ENCODE results near the gene ATG16L2.
A peak's percentile ranks its signal among the peaks of the same experiment; 100 is the strongest.
"Not testable (repeated sequence)": the region's sequence is repeated elsewhere in the genome, so short reads cannot be mapped to it uniquely, and the experiment has no call there.

The ATG16L2 gene

GRCh38 chr11:72786305-72787215 lies 27.7 kb upstream of the ATG16L2 start:
- DNase-seq (no peak), ATAC-seq (no peak)
- H3K4me1 Mint-ChIP-seq: peaks cover 44% of the 10 kb centered on the region
- H3K9me3 Mint-ChIP-seq: no peaks in the 10 kb centered on the region
- peak overlapping the region in 1 of 2 donors; percentile 25 for H3K27ac Mint-ChIP-seq
- peak overlapping the region in 1 of 2 donors; percentile 75 for H3K4me3 Mint-ChIP-seq
- peaks cover 15% of the 10 kb centered on the region for H3K27me3 Mint-ChIP-seq

GRCh38 chr11:72787216-72788104 lies 26.8 kb upstream of the ATG16L2 start:
- no peaks in the 10 kb centered on the region for H3K9me3 Mint-ChIP-seq
- H3K27ac Mint-ChIP-seq: peak overlapping the region; percentile 82 to 94
- H3K4me3 Mint-ChIP-seq: peak overlapping the region; percentile 29 to 75
- peak; percentile 69 for ATAC-seq
- H3K27me3 Mint-ChIP-seq: peaks cover 9% of the 10 kb centered on the region
- peak in 1 of 2 donors; percentile 23 for DNase-seq
- peaks cover 41% of the 10 kb centered on the region for H3K4me1 Mint-ChIP-seq

GRCh38 chr11:72788241-72788640 lies 26.0 kb upstream of the ATG16L2 start:
- Mint-ChIP-seq H3K27me3 (peaks cover 1% of the 10 kb centered on the region), H3K4me1 (peaks cover 41% of the 10 kb centered on the region), H3K9me3 (no peaks in the 10 kb centered on the region), H3K27ac (no peak overlapping the region), H3K4me3 (peak overlapping the region; percentile 4 to 75)
- no peak for DNase-seq
- peak; percentile 5 for ATAC-seq

- Mint-ChIP-seq H3K27ac (no peak overlapping the region), H3K27me3 (no peaks in the 10 kb centered on the region), H3K9me3 (no peaks in the 10 kb centered on the region), H3K4me1 (peaks cover 49% of the 10 kb centered on the region), H3K4me3 (no peak overlapping the region)
- ATAC-seq (no peak), DNase-seq (no peak)
These were observed 24.6 kb upstream of the ATG16L2 start for GRCh38 chr11:72789493-72790131.

GRCh38 chr11:72791228-72791627 lies 23.0 kb upstream of the ATG16L2 start:
- peaks cover 55% of the 10 kb centered on the region for H3K4me1 Mint-ChIP-seq
- H3K9me3 Mint-ChIP-seq, H3K27me3 Mint-ChIP-seq, H3K4me3 Mint-ChIP-seq, H3K27ac Mint-ChIP-seq, ATAC-seq, DNase-seq: not testable (repeated sequence)

- Mint-ChIP-seq H3K9me3 (no peaks in the 10 kb centered on the region), H3K4me1 (peaks cover 43% of the 10 kb centered on the region), H3K4me3 (peak overlapping the region; percentile 90 to 93), H3K27me3 (no peaks in the 10 kb centered on the region), H3K27ac (peak overlapping the region; percentile 60 to 98)
- no peak for ATAC-seq
- no peak for DNase-seq
These were observed 21.7 kb upstream of the ATG16L2 start for GRCh38 chr11:72792437-72793021.

GRCh38 chr11:72793076-72793424 lies 21.2 kb upstream of the ATG16L2 start:
- DNase-seq (no peak), ATAC-seq (no peak)
- peaks cover 38% of the 10 kb centered on the region for H3K4me1 Mint-ChIP-seq
- H3K27ac Mint-ChIP-seq: peak overlapping the region; percentile 60 to 98
- peak overlapping the region; percentile 90 to 93 for H3K4me3 Mint-ChIP-seq
- no peaks in the 10 kb centered on the region for H3K9me3 Mint-ChIP-seq
- H3K27me3 Mint-ChIP-seq: no peaks in the 10 kb centered on the region

- ATAC-seq (peak; percentile 97), DNase-seq (peak; percentile 94 to 95)
- Mint-ChIP-seq H3K27me3 (no peaks in the 10 kb centered on the region), H3K27ac (peak within 1 kb of the TSS; percentile 97 to 98), H3K4me1 (peaks cover 38% of the 10 kb centered on the region), H3K4me3 (peak within 1 kb of the TSS; percentile 90 to 93), H3K9me3 (no peaks in the 10 kb centered on the region)
These were observed 20.5 kb upstream of the ATG16L2 start, which contains the start of gene STARD10 for GRCh38 chr11:72793425-72794367. TSS of gene STARD10 (minus strand) at chr11:72794047. CDS start at chr11:72781181, 12,866 bp downstream.

- DNase-seq (no peak), ATAC-seq (no peak)
- no peaks in the 10 kb centered on the region for H3K27me3 Mint-ChIP-seq
- H3K9me3 Mint-ChIP-seq: no peaks in the 10 kb centered on the region
- H3K4me3 Mint-ChIP-seq: no peak overlapping the region
- H3K4me1 Mint-ChIP-seq: peaks cover 22% of the 10 kb centered on the region
- H3K27ac Mint-ChIP-seq: peak overlapping the region in 1 of 2 donors; percentile 30
These were observed 15.8 kb upstream of the ATG16L2 start for GRCh38 chr11:72798361-72798760.

- Mint-ChIP-seq H3K27me3 (no peaks in the 10 kb centered on the region), H3K9me3 (no peaks in the 10 kb centered on the region), H3K27ac (no peak overlapping the region), H3K4me3 (no peak overlapping the region), H3K4me1 (peaks cover 14% of the 10 kb centered on the region)
- DNase-seq (no peak), ATAC-seq (no peak)
These were observed 14.8 kb upstream of the ATG16L2 start for GRCh38 chr11:72799441-72799840.

GRCh38 chr11:72802822-72803221 lies 11.4 kb upstream of the ATG16L2 start:
- Mint-ChIP-seq H3K4me3 (no peak overlapping the region), H3K27me3 (no peaks in the 10 kb centered on the region), H3K9me3 (no peaks in the 10 kb centered on the region), H3K4me1 (peaks cover 7% of the 10 kb centered on the region), H3K27ac (no peak overlapping the region)
- DNase-seq (no peak), ATAC-seq (no peak)

- no peak overlapping the region for H3K27ac Mint-ChIP-seq
- H3K9me3 Mint-ChIP-seq: no peaks in the 10 kb centered on the region
- no peaks in the 10 kb centered on the region for H3K27me3 Mint-ChIP-seq
- DNase-seq: no peak
- H3K4me3 Mint-ChIP-seq: no peak overlapping the region
- peaks cover under 1% of the 10 kb centered on the region for H3K4me1 Mint-ChIP-seq
- ATAC-seq: no peak
These were observed 9.0 kb upstream of the ATG16L2 start for GRCh38 chr11:72805216-72805615.

- not testable (repeated sequence) for H3K27me3 Mint-ChIP-seq, DNase-seq, H3K27ac Mint-ChIP-seq, H3K4me1 Mint-ChIP-seq, ATAC-seq, H3K9me3 Mint-ChIP-seq, H3K4me3 Mint-ChIP-seq
These were observed 7.8 kb upstream of the ATG16L2 start for GRCh38 chr11:72806378-72806777.

- no peak overlapping the region for H3K4me3 Mint-ChIP-seq
- DNase-seq (no peak), ATAC-seq (no peak)
- peak overlapping the region in 1 of 2 donors; percentile 87 for H3K27ac Mint-ChIP-seq
- H3K27me3 Mint-ChIP-seq: no peaks in the 10 kb centered on the region
- peaks cover 15% of the 10 kb centered on the region for H3K4me1 Mint-ChIP-seq
- no peaks in the 10 kb centered on the region for H3K9me3 Mint-ChIP-seq
These were observed 7.1 kb upstream of the ATG16L2 start for GRCh38 chr11:72807021-72807693.
